K562 (cell line): ENCODE measurements around the gene ZNF775. TPM values are rescaled to one million over a fixed set of nuclear protein-coding genes. Genes with fewer than 3 reads are reported as not detected.

ENCODE experiments used
- CEBPB ChIP-seq: fragments of 450-650 bp; IDR thresholded peaks from 2 replicates; pipeline ENCODE4 v1.6.1; 2016; ENCODE audit warnings: missing genetic modification characterization, missing compliant biosample characterization
- HDAC3 ChIP-seq: fragments of 450-650 bp; IDR thresholded peaks from 2 replicates; pipeline ENCODE4 v1.6.1; 2018; ENCODE audit warnings: borderline replicate concordance, mild to moderate bottlenecking, moderate library complexity; ENCODE audit not compliant: partially characterized antibody
- KLF16 ChIP-seq: IDR thresholded peaks from 2 replicates; pipeline ENCODE4 v1.6.1; 2016; ENCODE audit warnings: antibody characterized with exemption
- NCOA6 ChIP-seq: fragments of 450-650 bp; IDR thresholded peaks from 2 replicates; pipeline ENCODE4 v1.6.1; 2017; ENCODE audit warnings: mild to moderate bottlenecking
- NFATC3 ChIP-seq: fragments of 450-650 bp; IDR thresholded peaks from 2 replicates; pipeline ENCODE4 v1.6.1; 2017; ENCODE audit warnings: mild to moderate bottlenecking
- NFE2L1 ChIP-seq: fragments of 450-650 bp; IDR thresholded peaks from 2 replicates; pipeline ENCODE4 v1.6.1; 2016; ENCODE audit warnings: missing genetic modification characterization, low read depth, mild to moderate bottlenecking, missing compliant biosample characterization, moderate library complexity, borderline replicate concordance
- NR2C1 ChIP-seq, 2 experiments: fragments of 450-650 bp; IDR thresholded peaks; 2 replicates each; pipeline ENCODE4 v1.6.1; 2017; ENCODE audit warnings: mild to moderate bottlenecking in 2 of 2, antibody characterized with exemption in 1 of 2, inconsistent platforms in 1 of 2, missing compliant biosample characterization in 1 of 2, missing genetic modification characterization in 1 of 2
- OTX1 ChIP-seq: fragments of 450-650 bp; formaldehyde crosslinking; IDR thresholded peaks from 2 replicates; pipeline ENCODE4 v1.4.0; 2022; ENCODE audit warnings: mild to moderate bottlenecking
- PURB ChIP-seq: sonication (generic); formaldehyde crosslinking; IDR thresholded peaks from 2 replicates; pipeline ENCODE4 v1.9.0; 2021; ENCODE audit warnings: low read depth, mild to moderate bottlenecking, missing genetic modification reagents
- RBM14 ChIP-seq: fragments of 200-400 bp; formaldehyde crosslinking; IDR thresholded peaks from 2 replicates; pipeline ENCODE4 v1.6.1; 2018; ENCODE audit warnings: low read depth, mild to moderate bottlenecking, low read length, moderate library complexity, borderline replicate concordance; ENCODE audit not compliant: insufficient read depth
- RBM22 ChIP-seq: fragments of 200-400 bp; formaldehyde crosslinking; IDR thresholded peaks from 2 replicates; pipeline ENCODE4 v1.6.1; 2018; ENCODE audit warnings: low read length, low read depth; ENCODE audit not compliant: poor library complexity, severe bottlenecking
- U2AF1 ChIP-seq: fragments of 200-400 bp; formaldehyde crosslinking; optimal IDR thresholded peaks from 2 replicates; pipeline ENCODE3; 2017; ENCODE audit warnings: mild to moderate bottlenecking, low read depth, low read length, moderate library complexity
- WHSC1 ChIP-seq: IDR thresholded peaks from one replicate; pipeline ENCODE4 v1.6.1; 2012; ENCODE audit warnings: low read length, control low read depth, inconsistent platforms
- ZFX ChIP-seq: sonication (generic); formaldehyde crosslinking; IDR thresholded peaks from 2 replicates; pipeline ENCODE4 v1.8.0; 2022; ENCODE audit warnings: mild to moderate bottlenecking, missing genetic modification reagents, moderate library complexity
- ZNF408 ChIP-seq: fragments of 250-450 bp; sonication (Bioruptor Pico); IDR thresholded peaks from 2 replicates; pipeline ENCODE4 v1.4.0; 2020; ENCODE audit warnings: low read depth, mild to moderate bottlenecking, moderate library complexity
- ZNF717 ChIP-seq: fragments of 250-450 bp; sonication (Bioruptor Pico); IDR thresholded peaks from 2 replicates; pipeline ENCODE4 v1.5.0; 2021
- polyA plus RNA-seq, 8 experiments: library from polyadenylated mRNA; depleted of rRNA in 4 of 8; stranded (reverse) in 5 of 8; unstranded in 3 of 8; fragments of >200 nt; fragmentation: Nextera tagmentation in 2 of 8; fragmentation: Illumina TruSeq in 1 of 8; extraction: Ambion mirVana in 2 of 8; extraction: Trizol in 1 of 8; gene quantifications; 2 replicates each; pipeline versions ENCODE4 v1.2.1 to v1.2.3, GENCODE V29; 2011 to 2014; ENCODE audit warnings: inconsistent platforms in 1 of 8, missing spikeins in 1 of 8
- total RNA-seq, 7 experiments: library from RNA; depleted of rRNA in 6 of 7; stranded (reverse); fragments of >200 nt in 6 of 7; fragmentation: Illumina TruSeq in 2 of 7; extraction: Trizol in 2 of 7; gene quantifications; 2 replicates each; pipeline versions ENCODE4 v1.2.1 to v1.2.3, GENCODE V29; 2011 to 2021; ENCODE audit warnings: low replicate concordance in 1 of 7
- TF ChIP-seq, protein P1 (sequence below): fragments of 450-650 bp; IDR thresholded peaks from 2 replicates; pipeline ENCODE4 v1.7.1; 2018; ENCODE audit warnings: mild to moderate bottlenecking, low read depth; ENCODE audit not compliant: partially characterized antibody
- TF ChIP-seq, protein P2 (sequence below): fragments of 250-450 bp; sonication (Bioruptor Pico); IDR thresholded peaks from 2 replicates; pipeline ENCODE4 v1.8.0; 2022; ENCODE audit warnings: inconsistent platforms, mild to moderate bottlenecking, moderate library complexity, borderline replicate concordance
- TF ChIP-seq, protein P3 (sequence below): sonication (generic); formaldehyde crosslinking; IDR thresholded peaks from 2 replicates; pipeline ENCODE4 v1.8.0; 2022; ENCODE audit warnings: missing genetic modification reagents, mild to moderate bottlenecking, moderate library complexity, borderline replicate concordance
- TF ChIP-seq, protein P4 (sequence below): fragments of 250-450 bp; sonication (Bioruptor Pico); IDR thresholded peaks from 2 replicates; pipeline ENCODE4 v1.4.0; 2020
- TF ChIP-seq, protein P5 (sequence below): fragments of 250-450 bp; sonication (Bioruptor Pico); IDR thresholded peaks from 2 replicates; pipeline ENCODE4 v1.9.0; 2021; ENCODE audit warnings: mild to moderate bottlenecking
- TF ChIP-seq, protein P6 (sequence below): fragments of 250-450 bp; sonication (Bioruptor Pico); IDR thresholded peaks from 2 replicates; pipeline ENCODE4 v1.4.0; 2020; ENCODE audit warnings: mild to moderate bottlenecking, moderate library complexity

The ZNF775 gene
- total and polyA plus RNA-seq, 9 of the 15 experiments (the other 6 are each of a cell fraction or from before 2014, with no cell fraction given), result 0.04 to 18.7 (median 4.9) TPM

DNA sequence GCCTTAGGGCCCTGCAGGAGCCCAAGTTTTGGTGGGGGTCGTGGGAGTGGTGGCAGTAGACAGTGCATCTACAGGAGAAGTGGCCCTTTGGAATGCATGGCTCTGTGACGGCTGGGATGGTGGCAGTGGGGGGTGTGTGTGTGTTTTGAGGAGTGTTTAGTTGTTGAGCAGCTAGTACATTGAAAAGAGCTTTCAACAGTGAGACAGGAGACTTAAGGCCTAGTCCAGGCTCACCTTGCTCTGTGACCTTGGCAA, 27.1 kb downstream of the ZNF775 start (continued):
- TF ChIP-seq RBM14 (no peak), OTX1 (CRISPR knock-in tag) (peak; percentile 55; the same call in 1 of the 2 replicates), RBM22 (no peak), HDAC3 (no peak), KLF16 (no peak), U2AF1 (no peak), CEBPB (tag) (no peak), ZNF717 (CRISPR knock-in tag) (no peak), ZFX (no peak; the same call in 1 of the 2 replicates), NR2C1 (IDR thresholded peaks at IDR 0.05) (no peak), NR2C1 (tag; IDR thresholded peaks at IDR 0.05) (no peak), NFE2L1 (tag) (no peak), ZNF408 (CRISPR knock-in tag) (no peak), WHSC1 (no peak), PURB (CRISPR knock-in tag) (no peak), NFATC3 (no peak), NCOA6 (no peak)
- TF ChIP-seq, protein P1, sequence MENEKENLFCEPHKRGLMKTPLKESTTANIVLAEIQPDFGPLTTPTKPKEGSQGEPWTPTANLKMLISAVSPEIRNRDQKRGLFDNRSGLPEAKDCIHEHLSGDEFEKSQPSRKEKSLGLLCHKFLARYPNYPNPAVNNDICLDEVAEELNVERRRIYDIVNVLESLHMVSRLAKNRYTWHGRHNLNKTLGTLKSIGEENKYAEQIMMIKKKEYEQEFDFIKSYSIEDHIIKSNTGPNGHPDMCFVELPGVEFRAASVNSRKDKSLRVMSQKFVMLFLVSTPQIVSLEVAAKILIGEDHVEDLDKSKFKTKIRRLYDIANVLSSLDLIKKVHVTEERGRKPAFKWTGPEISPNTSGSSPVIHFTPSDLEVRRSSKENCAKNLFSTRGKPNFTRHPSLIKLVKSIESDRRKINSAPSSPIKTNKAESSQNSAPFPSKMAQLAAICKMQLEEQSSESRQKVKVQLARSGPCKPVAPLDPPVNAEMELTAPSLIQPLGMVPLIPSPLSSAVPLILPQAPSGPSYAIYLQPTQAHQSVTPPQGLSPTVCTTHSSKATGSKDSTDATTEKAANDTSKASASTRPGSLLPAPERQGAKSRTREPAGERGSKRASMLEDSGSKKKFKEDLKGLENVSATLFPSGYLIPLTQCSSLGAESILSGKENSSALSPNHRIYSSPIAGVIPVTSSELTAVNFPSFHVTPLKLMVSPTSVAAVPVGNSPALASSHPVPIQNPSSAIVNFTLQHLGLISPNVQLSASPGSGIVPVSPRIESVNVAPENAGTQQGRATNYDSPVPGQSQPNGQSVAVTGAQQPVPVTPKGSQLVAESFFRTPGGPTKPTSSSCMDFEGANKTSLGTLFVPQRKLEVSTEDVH, result no peak
- TF ChIP-seq, protein P2, sequence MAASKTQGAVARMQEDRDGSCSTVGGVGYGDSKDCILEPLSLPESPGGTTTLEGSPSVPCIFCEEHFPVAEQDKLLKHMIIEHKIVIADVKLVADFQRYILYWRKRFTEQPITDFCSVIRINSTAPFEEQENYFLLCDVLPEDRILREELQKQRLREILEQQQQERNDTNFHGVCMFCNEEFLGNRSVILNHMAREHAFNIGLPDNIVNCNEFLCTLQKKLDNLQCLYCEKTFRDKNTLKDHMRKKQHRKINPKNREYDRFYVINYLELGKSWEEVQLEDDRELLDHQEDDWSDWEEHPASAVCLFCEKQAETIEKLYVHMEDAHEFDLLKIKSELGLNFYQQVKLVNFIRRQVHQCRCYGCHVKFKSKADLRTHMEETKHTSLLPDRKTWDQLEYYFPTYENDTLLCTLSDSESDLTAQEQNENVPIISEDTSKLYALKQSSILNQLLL, result no peak
- TF ChIP-seq, protein P3, sequence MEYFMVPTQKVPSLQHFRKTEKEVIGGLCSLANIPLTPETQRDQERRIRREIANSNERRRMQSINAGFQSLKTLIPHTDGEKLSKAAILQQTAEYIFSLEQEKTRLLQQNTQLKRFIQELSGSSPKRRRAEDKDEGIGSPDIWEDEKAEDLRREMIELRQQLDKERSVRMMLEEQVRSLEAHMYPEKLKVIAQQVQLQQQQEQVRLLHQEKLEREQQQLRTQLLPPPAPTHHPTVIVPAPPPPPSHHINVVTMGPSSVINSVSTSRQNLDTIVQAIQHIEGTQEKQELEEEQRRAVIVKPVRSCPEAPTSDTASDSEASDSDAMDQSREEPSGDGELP (CRISPR knock-in tag), result no peak
- TF ChIP-seq, protein P4, sequence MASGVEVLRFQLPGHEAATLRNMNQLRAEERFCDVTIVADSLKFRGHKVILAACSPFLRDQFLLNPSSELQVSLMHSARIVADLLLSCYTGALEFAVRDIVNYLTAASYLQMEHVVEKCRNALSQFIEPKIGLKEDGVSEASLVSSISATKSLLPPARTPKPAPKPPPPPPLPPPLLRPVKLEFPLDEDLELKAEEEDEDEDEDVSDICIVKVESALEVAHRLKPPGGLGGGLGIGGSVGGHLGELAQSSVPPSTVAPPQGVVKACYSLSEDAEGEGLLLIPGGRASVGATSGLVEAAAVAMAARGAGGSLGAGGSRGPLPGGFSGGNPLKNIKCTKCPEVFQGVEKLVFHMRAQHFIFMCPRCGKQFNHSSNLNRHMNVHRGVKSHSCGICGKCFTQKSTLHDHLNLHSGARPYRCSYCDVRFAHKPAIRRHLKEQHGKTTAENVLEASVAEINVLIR, result no peak
- TF ChIP-seq, protein P5, sequence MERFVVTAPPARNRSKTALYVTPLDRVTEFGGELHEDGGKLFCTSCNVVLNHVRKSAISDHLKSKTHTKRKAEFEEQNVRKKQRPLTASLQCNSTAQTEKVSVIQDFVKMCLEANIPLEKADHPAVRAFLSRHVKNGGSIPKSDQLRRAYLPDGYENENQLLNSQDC (CRISPR knock-in tag), result no peak
- TF ChIP-seq, protein P6, sequence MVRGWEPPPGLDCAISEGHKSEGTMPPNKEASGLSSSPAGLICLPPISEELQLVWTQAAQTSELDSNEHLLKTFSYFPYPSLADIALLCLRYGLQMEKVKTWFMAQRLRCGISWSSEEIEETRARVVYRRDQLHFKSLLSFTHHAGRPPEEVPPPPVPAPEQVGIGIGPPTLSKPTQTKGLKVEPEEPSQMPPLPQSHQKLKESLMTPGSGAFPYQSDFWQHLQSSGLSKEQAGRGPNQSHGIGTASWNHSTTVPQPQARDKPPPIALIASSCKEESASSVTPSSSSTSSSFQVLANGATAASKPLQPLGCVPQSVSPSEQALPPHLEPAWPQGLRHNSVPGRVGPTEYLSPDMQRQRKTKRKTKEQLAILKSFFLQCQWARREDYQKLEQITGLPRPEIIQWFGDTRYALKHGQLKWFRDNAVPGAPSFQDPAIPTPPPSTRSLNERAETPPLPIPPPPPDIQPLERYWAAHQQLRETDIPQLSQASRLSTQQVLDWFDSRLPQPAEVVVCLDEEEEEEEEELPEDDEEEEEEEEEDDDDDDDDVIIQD (CRISPR knock-in tag), result no peak
